UCSD-AML1 (cell line): ENCODE results near the gene ST6GALNAC1.
"Not testable (repeated sequence)": the region's sequence is repeated elsewhere in the genome, so short reads cannot be mapped to it uniquely, and the experiment has no call there.

Experiments
- DNase-seq: peaks from one replicate; lab custom pipeline; 2025; ENCODE audit not compliant: unreplicated experiment; lab: John Stamatoyannopoulos, UW

The ST6GALNAC1 gene

GRCh38 chr17:76644995-76645394 is 1.4 kb upstream of the ST6GALNAC1 start:
- no peak for DNase-seq

GRCh38 chr17:76642994-76643393 is 563 bp downstream of the ST6GALNAC1 start:
- DNase-seq: no peak

GRCh38 chr17:76642032-76642561 is 1.5 kb downstream of the ST6GALNAC1 start:
- DNase-seq: no peak

GRCh38 chr17:76641501-76641900 is 2.1 kb downstream of the ST6GALNAC1 start:
- DNase-seq: no peak

GRCh38 chr17:76640550-76641380 is 2.8 kb downstream of the ST6GALNAC1 start:
- DNase-seq: no peak

GRCh38 chr17:76638263-76638662 is 5.3 kb downstream of the ST6GALNAC1 start:
- DNase-seq: no peak

- DNase-seq: not testable (repeated sequence)
Observed at GRCh38 chr17:76636486-76637206, 6.9 kb downstream of the ST6GALNAC1 start.

GRCh38 chr17:76635659-76636360 is 7.7 kb downstream of the ST6GALNAC1 start:
- DNase-seq: no peak

- no peak for DNase-seq
Observed at GRCh38 chr17:76635039-76635438, 8.5 kb downstream of the ST6GALNAC1 start.

- no peak for DNase-seq
Observed at GRCh38 chr17:76633628-76634328, 9.8 kb downstream of the ST6GALNAC1 start.

- DNase-seq: no peak
Observed at GRCh38 chr17:76631821-76632565, 11.6 kb downstream of the ST6GALNAC1 start.

- DNase-seq: no peak
Observed at GRCh38 chr17:76630151-76630550, 13.4 kb downstream of the ST6GALNAC1 start.

GRCh38 chr17:76627510-76627909 is 16.0 kb downstream of the ST6GALNAC1 start:
- no peak for DNase-seq

- no peak for DNase-seq
Observed at GRCh38 chr17:76626442-76626841, 17.1 kb downstream of the ST6GALNAC1 start.

GRCh38 chr17:76625496-76625895 is 18.1 kb downstream of the ST6GALNAC1 start:
- DNase-seq: no peak

- DNase-seq: peak; percentile 73
Observed at GRCh38 chr17:76623271-76624146, 20.0 kb downstream of the ST6GALNAC1 start.

GRCh38 chr17:76617838-76618237 is 25.7 kb downstream of the ST6GALNAC1 start:
- no peak for DNase-seq

- no peak for DNase-seq
Observed at GRCh38 chr17:76614912-76615617, 28.5 kb downstream of the ST6GALNAC1 start.
